HG02798 (cell line): ENCODE results near the gene FRMD3.

ENCODE experiments used
- ATAC-seq: cut with Tn5 transposase; IDR thresholded peaks from one replicate; pipeline ENCODE4 v1.9.1; 2021; ENCODE audit warnings: mild to moderate bottlenecking; ENCODE audit not compliant: unreplicated experiment, poor library complexity

The FRMD3 gene

DNA sequence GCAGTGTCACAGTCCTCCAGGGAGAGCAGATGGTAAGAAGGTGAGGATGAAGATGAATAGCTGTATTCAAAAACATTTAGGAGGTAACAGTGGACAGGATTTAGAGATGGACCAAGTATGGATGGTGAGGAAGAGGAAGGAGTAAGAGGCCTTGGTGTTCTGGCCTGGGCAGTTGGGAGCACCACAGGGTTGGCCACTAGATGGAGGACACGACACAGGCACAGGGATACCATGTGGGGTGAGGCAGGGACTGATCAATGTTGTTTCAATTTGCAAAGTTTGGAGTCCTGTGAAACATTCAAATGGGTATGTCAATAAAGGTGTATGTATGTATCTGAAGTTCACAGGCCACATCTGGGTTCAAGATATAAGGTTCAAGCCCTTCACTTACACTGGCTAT is 334.2 kb downstream of the FRMD3 start:
- no peak for ATAC-seq

DNA sequence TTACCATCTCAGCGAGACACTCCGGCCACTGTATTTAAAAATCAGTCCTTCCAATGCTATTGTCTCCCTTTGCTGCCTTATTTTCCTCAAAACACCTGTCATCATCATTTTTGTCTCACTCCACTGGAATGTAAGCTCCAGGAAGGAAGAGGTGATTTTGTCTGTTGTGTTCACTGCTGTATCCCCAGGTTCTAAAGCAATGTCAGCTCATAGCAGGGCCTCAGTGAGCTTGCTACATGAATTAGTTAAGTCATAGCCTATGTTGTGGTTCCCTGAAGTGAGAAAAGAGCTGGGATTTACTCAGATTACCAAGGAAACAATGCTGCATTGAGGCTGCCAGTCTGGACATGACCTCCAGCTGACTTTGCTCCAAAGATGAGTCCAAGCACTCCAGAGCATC is 337.7 kb downstream of the FRMD3 start:
- ATAC-seq = no peak

DNA sequence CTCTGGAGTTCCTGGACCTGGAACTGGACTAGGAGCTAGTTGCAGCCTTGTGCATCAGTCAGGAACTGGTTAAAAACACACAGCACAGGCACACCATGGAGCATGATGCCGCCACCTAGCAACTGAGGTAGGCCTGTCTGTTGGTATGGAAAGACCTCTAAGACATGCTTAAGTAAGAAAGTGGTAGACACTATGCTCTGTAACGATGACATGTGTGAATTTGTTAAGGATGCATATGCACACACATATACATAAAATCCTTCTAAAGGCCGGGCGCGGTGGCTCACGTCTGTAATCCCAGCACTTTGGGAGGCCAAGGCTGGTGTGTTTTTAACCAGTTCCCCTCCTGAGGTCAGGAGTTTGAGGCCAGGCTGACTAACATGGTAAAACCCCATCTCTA is 338.4 kb downstream of the FRMD3 start:
- no peak for ATAC-seq

DNA sequence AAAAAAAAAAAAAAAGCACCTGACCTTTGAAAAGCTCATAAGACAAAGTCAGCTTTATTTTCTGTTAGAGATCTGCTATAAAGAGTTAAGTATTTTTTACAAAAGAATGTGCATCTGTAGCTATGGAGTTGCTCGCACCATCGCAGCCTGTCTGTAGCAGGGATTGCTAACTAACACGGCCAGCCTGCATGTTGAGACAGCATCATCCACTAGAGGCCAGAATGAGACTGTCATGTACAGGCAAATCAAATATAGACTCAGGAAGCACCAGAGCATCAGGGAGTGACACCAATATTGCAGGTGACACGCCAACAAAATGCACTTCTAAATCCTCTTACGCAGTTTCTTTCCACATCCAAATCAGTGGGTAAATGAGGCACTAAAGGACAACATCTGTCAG is 339.0 kb downstream of the FRMD3 start:
- no peak for ATAC-seq

DNA sequence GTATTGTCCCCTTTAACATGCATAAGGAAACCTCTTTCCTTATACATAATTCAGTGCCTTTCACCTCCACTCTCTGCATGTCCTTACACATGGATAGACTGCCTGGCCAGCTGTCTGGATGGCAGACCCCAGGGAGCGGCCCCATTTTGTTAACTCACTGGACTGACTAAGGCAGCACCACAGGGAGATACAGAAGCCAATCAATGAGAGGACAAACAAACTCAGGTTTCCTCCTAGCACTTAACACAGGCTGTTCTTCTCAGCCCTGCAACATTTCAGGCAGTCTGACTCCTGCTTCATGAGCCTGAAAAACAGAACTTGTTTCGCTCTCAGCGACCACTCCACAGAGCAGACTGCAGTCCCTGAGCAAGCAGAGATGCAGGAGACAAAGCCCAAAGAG is 339.8 kb downstream of the FRMD3 start:
- no peak for ATAC-seq

DNA sequence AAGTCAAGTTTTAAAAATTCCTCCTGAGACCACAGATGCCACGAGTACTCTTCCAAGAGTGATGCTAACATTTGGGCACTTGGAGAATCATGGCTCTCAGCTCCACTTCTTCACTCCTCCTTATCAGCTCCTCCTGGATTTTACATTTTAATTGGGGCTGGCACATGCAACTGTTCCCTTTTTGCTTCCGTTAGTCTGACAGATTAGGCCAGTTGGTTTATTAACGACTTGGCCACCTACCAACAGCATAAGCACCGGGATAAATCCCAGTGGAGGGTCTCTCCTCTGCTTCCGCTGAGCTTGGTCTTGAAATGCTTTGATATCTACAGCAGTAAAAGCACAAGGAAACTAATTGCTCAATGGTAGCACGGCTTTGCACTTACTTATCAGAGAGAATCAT is 340.6 kb downstream of the FRMD3 start:
- no peak for ATAC-seq

DNA sequence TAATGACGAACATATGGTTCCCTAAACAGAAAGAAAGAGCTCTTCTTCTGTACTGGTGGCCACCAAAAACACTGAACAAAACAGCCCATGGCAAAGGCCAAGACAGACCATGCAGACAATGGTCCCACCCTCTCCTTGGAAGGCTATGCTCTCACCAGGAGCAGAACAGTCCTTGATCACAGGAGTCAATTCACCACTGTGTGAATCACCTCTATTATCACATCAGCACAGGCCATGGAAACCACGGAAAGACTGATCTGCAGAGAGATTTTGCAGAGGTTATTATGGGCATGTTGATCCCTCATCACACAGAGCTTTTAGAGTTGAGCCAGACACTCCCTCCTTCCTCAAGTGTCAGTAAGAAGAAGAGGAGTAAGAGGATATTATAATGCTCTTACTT is 341.3 kb downstream of the FRMD3 start:
- ATAC-seq = no peak
